ENCODE data around the gene UHRF1.

The UHRF1 gene

DNA sequence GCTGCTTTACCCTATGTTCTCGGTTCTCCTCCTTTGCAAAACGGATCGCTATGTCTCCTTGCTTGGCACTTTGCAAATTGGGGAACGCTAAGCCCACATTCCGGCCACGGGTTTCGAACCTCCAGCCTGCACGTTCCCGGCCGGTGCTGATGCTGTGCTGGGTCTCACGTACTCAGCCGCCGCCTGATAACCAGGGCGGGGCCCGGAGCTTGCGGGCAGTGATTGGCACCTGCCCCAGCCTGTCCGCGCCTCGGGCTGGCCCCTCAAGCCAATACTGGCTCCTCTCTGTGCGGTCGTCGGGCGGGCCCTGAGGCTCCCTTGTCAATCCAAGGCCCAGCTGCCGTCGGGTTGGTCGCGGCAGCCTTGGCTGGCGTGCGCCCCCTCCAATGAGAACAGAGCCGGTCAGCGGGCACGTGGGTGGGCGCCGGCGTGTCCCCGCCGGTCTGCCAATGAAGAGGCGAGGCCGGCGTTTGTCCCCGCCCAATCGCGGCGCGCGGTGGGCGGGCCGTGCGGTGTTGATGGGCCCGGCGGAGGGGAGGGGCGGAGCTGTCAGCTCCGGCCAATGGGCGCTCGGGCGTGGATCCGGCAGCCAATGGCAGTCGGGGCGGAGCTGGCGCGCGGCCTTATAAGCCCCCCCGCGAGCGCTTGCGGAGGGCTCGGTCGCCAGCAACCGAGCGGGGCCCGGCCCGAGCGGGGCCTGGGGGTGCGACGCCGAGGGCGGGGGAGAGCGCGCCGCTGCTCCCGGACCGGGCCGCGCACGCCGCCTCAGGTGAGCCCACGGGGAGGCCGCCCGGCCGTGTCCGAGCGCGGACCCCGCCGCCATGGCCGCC is 59.4 kb downstream of the UHRF1 start, which contains the start of gene KDM4B:
Gene KDM4B, plus strand, starts transcription at position 652 of the 830 bp plus-strand sequence. CDS start 63,778 bp downstream, outside the sequence.
- in situ Hi-C loops (cut with HindIII; ENCODE audit: low sequenced_read_pairs), result no loop called here
- TF ChIP-seq, protein P1, sequence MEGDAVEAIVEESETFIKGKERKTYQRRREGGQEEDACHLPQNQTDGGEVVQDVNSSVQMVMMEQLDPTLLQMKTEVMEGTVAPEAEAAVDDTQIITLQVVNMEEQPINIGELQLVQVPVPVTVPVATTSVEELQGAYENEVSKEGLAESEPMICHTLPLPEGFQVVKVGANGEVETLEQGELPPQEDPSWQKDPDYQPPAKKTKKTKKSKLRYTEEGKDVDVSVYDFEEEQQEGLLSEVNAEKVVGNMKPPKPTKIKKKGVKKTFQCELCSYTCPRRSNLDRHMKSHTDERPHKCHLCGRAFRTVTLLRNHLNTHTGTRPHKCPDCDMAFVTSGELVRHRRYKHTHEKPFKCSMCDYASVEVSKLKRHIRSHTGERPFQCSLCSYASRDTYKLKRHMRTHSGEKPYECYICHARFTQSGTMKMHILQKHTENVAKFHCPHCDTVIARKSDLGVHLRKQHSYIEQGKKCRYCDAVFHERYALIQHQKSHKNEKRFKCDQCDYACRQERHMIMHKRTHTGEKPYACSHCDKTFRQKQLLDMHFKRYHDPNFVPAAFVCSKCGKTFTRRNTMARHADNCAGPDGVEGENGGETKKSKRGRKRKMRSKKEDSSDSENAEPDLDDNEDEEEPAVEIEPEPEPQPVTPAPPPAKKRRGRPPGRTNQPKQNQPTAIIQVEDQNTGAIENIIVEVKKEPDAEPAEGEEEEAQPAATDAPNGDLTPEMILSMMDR (IDR thresholded peaks at IDR 0.05; ENCODE audit: low read depth, low read length, missing control alignments), result no peak
- DNase-seq (ENCODE audit: low read depth), result peak; percentile 99
- H3K4me3 ChIP-seq (ENCODE audit: low read depth, low read length), result peak within 1 kb of the TSS; percentile 78

DNA sequence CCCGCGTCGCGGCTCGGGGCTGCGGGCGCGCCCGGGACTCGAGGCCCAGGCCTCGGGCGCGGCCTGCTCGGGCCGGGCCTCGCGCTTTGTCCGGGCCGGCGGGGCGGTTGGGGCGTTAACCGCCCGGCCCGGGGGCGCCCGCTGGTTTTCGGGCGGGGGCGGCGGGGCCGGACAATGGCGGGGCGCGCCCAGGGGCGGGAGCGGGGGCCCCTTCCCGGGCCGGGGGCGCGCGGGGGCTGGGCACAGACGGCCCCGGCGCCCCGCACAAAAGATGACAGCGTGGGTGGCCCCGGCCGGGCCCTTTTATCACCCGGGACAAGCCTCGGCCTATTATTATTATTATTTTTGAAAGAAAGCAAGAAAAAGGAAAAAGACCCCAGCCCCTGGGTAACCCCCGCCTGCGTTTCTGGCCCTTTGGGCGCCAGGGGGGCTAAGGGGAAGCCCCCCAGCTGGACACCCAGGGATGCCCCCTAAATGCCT is 60.0 kb downstream of the UHRF1 start:
- TF ChIP-seq, protein P1 (IDR thresholded peaks at IDR 0.05; ENCODE audit: low read depth, low read length, missing control alignments), result no peak
- in situ Hi-C loops (cut with HindIII; ENCODE audit: low sequenced_read_pairs), result no loop called here
- H3K4me3 ChIP-seq (ENCODE audit: low read depth, low read length), result peak overlapping the region; percentile 78
- no peak for DNase-seq (ENCODE audit: low read depth)

DNA sequence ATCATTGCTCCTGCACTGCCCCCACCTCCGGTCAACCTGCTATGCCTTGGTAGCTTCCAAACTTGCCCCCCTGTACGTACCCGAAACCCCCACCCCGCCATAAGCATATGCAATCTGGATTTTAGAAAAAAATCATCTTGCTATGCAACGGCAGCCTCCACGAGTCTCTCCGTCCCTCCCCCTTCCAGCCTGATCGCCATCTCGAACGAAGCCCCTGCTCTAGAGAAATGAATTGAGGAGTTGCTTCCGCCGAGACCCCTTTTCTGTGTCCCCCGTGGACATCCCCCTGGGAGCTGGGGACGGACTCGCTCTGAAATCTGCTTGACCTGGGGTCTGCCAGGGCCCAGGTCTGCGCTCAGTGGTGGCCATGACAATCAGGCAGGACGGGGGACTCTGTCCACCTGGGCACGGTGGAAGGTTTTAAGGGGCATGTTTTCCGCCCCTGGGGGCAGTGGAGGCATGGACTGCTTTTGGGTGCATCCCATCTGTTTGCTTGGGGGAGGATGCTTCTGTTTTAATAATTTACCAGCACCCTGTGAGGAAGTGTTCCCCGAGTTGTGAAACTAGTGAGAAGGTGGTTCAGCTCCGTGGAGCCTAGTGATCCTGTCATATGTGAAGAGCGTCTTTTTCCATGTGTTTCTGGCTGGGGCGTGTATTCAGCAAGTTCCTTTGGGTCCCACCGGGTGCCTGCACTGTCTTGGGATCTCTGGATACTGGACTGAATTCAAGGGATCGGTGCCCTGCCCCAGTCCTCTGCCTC is 60.7 kb downstream of the UHRF1 start:
- TF ChIP-seq, protein P1 (IDR thresholded peaks at IDR 0.05; ENCODE audit: low read depth, low read length, missing control alignments), result no peak
- peak overlapping the region; percentile 78 for H3K4me3 ChIP-seq (ENCODE audit: low read depth, low read length)
- in situ Hi-C loops (cut with HindIII; ENCODE audit: low sequenced_read_pairs), result no loop called here
- DNase-seq (ENCODE audit: low read depth), result no peak

DNA sequence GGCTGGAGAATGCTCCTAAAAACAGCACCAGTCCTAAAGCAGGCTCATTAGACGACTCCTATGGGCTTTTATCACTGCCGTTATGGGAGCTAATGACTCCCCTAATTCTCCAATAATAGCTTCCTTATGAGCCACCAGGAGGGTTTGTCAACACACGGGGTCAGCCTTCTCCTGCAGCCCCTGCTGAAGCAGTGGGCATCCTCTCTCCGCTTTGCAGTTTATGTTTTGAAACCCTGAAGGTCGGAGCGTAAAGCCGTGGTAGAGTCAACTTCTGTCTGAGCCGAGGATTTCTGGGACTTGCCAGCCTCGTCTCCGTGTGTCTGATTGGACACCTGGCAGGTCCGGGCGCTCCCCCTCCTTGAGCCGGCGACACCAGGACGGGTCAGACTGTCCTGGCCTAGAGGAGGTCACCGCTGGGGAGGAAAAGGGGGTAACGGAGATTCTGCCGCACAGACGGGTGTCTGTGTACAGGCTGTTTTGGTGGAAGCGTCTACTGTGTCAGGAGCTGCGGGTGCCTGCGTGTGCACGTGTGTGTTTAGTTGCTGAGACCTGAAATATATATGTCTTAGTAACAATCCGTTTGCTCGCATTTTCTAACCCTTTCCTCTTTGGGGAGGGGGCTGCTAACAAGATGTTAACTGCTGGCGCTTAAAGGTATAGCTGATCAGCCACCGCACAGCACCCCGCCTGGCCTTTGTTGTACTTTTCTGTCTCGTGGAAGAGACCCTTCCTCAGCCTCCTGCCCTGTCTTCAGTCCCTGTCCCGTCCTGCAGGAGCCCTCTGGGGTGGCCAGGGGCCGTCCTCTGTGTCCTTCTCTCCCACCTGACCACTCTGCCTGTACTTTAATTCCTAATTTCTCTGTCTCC is 61.5 kb downstream of the UHRF1 start:
- H3K4me3 ChIP-seq (ENCODE audit: low read depth, low read length), result peak overlapping the region; percentile 78

DNA sequence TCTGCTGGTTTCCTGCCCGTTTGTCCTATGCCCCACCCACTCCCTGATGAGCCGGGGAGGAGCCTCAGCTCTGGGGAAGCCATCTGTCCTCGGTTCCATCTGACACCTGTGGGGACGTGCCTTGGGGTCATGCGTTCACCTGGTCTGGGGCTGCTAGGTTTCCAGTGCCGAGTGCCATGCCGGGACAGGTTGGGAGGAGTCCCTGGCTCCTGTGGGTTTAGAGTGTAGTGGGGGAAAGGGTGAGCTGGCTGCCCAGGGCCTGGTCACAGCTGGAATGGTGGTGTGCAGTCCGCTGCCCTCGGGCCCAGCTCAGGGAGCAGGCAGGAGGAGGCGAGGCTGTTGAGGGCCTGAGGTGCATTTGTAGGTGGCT is 62.1 kb downstream of the UHRF1 start:
- TF ChIP-seq, protein P1 (IDR thresholded peaks at IDR 0.05; ENCODE audit: low read depth, low read length, missing control alignments), result no peak
- in situ Hi-C loops (cut with HindIII; ENCODE audit: low sequenced_read_pairs), result no loop called here
- H3K4me3 ChIP-seq (ENCODE audit: low read depth, low read length), result peak overlapping the region; percentile 78
- no peak for DNase-seq (ENCODE audit: low read depth)

More for the DNA sequence above, 61.5 kb downstream of the UHRF1 start:
- in situ Hi-C loops (cut with HindIII; ENCODE audit: low sequenced_read_pairs), result no loop called here
- DNase-seq (ENCODE audit: low read depth), result no peak
- TF ChIP-seq, protein P1 (IDR thresholded peaks at IDR 0.05; ENCODE audit: low read depth, low read length, missing control alignments), result no peak
